Upper lobe of left lung (tissue), 4 donors: ENCODE data around the gene CSNK1G1.

Experiments
- EP300 ChIP-seq, 4 donors: sonication (generic); formaldehyde crosslinking; IDR thresholded peaks; one replicate each; pipeline ENCODE4 v1.5.1; 2017; ENCODE audit warnings: antibody characterized with exemption in 4 of 4, control low read depth in 2 of 4
- TF ChIP-seq, protein P1 (sequence below), 6 experiments: fragments of 450-650 bp in 4 of 6; fragments of 200-600 bp in 2 of 6; sonication (generic) in 2 of 6; IDR thresholded peaks; one replicate each; pipeline ENCODE4 v1.5.1; 2016 to 2019; ENCODE audit warnings: antibody characterized with exemption in 6 of 6

- TF ChIP-seq, protein P1, sequence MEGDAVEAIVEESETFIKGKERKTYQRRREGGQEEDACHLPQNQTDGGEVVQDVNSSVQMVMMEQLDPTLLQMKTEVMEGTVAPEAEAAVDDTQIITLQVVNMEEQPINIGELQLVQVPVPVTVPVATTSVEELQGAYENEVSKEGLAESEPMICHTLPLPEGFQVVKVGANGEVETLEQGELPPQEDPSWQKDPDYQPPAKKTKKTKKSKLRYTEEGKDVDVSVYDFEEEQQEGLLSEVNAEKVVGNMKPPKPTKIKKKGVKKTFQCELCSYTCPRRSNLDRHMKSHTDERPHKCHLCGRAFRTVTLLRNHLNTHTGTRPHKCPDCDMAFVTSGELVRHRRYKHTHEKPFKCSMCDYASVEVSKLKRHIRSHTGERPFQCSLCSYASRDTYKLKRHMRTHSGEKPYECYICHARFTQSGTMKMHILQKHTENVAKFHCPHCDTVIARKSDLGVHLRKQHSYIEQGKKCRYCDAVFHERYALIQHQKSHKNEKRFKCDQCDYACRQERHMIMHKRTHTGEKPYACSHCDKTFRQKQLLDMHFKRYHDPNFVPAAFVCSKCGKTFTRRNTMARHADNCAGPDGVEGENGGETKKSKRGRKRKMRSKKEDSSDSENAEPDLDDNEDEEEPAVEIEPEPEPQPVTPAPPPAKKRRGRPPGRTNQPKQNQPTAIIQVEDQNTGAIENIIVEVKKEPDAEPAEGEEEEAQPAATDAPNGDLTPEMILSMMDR (IDR thresholded peaks at IDR 0.05), result no peak
- no peak for TF ChIP-seq EP300 (IDR thresholded peaks at IDR 0.05)
Measured at GRCh38 chr15:64389036-64389435, 33.1 kb upstream of the CSNK1G1 start.
